Stimulated activated CD4-positive, alpha-beta T cell treated with anti-CD3 and anti-CD28 coated beads, TNF-alpha, amount 100 ng/mL, for 1 hour (primary cell): ENCODE measurements around the gene NPBWR2.

Experiments used
- DNase-seq, 3 donors: peaks; one replicate each; pipeline ENCODE4 v3.0.0-alpha.2; 2020; ENCODE audit warnings: low read depth in 3 of 3, low spot score in 1 of 3

Gene NPBWR2

GRCh38 chr20:64074184-64074789 is 33.1 kb downstream of the NPBWR2 start:
- no peak for DNase-seq

GRCh38 chr20:64073476-64074183 is 33.7 kb downstream of the NPBWR2 start:
- no peak for DNase-seq

GRCh38 chr20:64072498-64073063 is 34.8 kb downstream of the NPBWR2 start:
- no peak for DNase-seq

GRCh38 chr20:64071341-64072332 is 35.7 kb downstream of the NPBWR2 start:
- DNase-seq = no peak

- no peak for DNase-seq
Measured at GRCh38 chr20:64070244-64070993, 36.9 kb downstream of the NPBWR2 start.

GRCh38 chr20:64069614-64070243 is 37.6 kb downstream of the NPBWR2 start:
- DNase-seq = no peak

- DNase-seq = no peak
Measured at GRCh38 chr20:64069209-64069613, 38.2 kb downstream of the NPBWR2 start.

GRCh38 chr20:64068386-64069208 is 38.8 kb downstream of the NPBWR2 start:
- DNase-seq = no peak

GRCh38 chr20:64067733-64068307 is 39.5 kb downstream of the NPBWR2 start:
- no peak for DNase-seq

- DNase-seq = no peak
Measured at GRCh38 chr20:64067005-64067632, 40.2 kb downstream of the NPBWR2 start.

GRCh38 chr20:64065974-64066343 is 41.4 kb downstream of the NPBWR2 start:
- DNase-seq = no peak

GRCh38 chr20:64065062-64065973 is 42.0 kb downstream of the NPBWR2 start:
- DNase-seq = no peak

GRCh38 chr20:64064145-64064698 is 43.1 kb downstream of the NPBWR2 start:
- DNase-seq = no peak

- no peak for DNase-seq
Measured at GRCh38 chr20:64063389-64064144, 43.8 kb downstream of the NPBWR2 start.

GRCh38 chr20:64062596-64063388 is 44.6 kb downstream of the NPBWR2 start, which contains the start of gene TCEA2:
Gene TCEA2, plus strand, starts transcription at chr20:64063198. Its CDS starts 115 bp downstream, at chr20:64063313.
- DNase-seq = peak; percentile 80 to 91 (median 88)

- DNase-seq = no peak
Measured at GRCh38 chr20:64062276-64062595, 45.1 kb downstream of the NPBWR2 start.
